IMR-90 (cell line): Measurements from ENCODE around the gene STRA6. TPM values are rescaled to one million over a fixed set of nuclear protein-coding genes. Genes with fewer than 3 reads are reported as not detected.

Experiments used
- ATAC-seq: fragments of 200-7000 bp; cut with Tn5 transposase; 2 replicates; pipeline ENCODE4 v1.9.1; 2020; ENCODE audit warnings: low read depth, mild to moderate bottlenecking, moderate library complexity
- BruUV-seq: library from RNA; stranded (reverse); fragments of 400-500 nt; replicated peaks from 2 replicates; lab custom pipeline; 2021; lab: Mats Ljungman, UMichigan
- CTCF ChIA-PET: fragments of 300-600 bp; formaldehyde crosslinking; extraction: SDS; loops from one replicate; lab custom pipeline; 2021; ENCODE audit warnings: antibody characterized with exemption; lab: Yijun Ruan, JAX
- POLR2A ChIA-PET: fragments of 300-600 bp; sonication (Branson Sonifier 250); formaldehyde crosslinking; loops from one replicate; lab custom pipeline; 2022; ENCODE audit warnings: antibody characterized with exemption; ENCODE audit not compliant: unreplicated experiment; lab: Charles Lee
- DNase-seq: peaks from one replicate; pipeline ENCODE4 v3.0.0; 2013
- H2AFZ ChIP-seq: replicated peaks from 2 replicates; pipeline ENCODE3; 2013; ENCODE audit warnings: low read length, mild to moderate bottlenecking; ENCODE audit not compliant: poor library complexity
- H2AK5ac ChIP-seq: 2 replicates; pipeline ENCODE4 v1.6.1; 2013; ENCODE audit warnings: low read depth, low read length, inconsistent platforms
- H2AK9ac ChIP-seq: replicated peaks from 2 replicates; pipeline ENCODE3; 2013; ENCODE audit warnings: mild to moderate bottlenecking, low read depth, low read length, moderate library complexity; ENCODE audit not compliant: poor library complexity
- H2BK120ac ChIP-seq: 2 replicates; pipeline ENCODE4 v1.6.1; 2013; ENCODE audit warnings: low read depth, low read length, inconsistent platforms
- H2BK15ac ChIP-seq: 3 replicates; pipeline ENCODE4 v1.6.1; 2013; ENCODE audit warnings: low read depth, low read length, inconsistent platforms
- H2BK20ac ChIP-seq: 2 replicates; pipeline ENCODE4 v1.6.1; 2013; ENCODE audit warnings: low read depth, mild to moderate bottlenecking, inconsistent platforms, low read length, moderate library complexity
- H2BK5ac ChIP-seq: 2 replicates; pipeline ENCODE4 v1.6.1; 2013; ENCODE audit warnings: mild to moderate bottlenecking, low read depth, low read length, inconsistent platforms; ENCODE audit not compliant: poor library complexity, severe bottlenecking
- H3K14ac ChIP-seq: replicated peaks from 2 replicates; pipeline ENCODE4 v1.6.1; 2013; ENCODE audit warnings: low read depth, low read length, inconsistent platforms
- H3K18ac ChIP-seq: 2 replicates; pipeline ENCODE4 v1.6.1; 2013; ENCODE audit warnings: low read depth, low read length, control low read depth
- H3K23ac ChIP-seq: 2 replicates; pipeline ENCODE4 v1.6.1; 2013; ENCODE audit warnings: low read depth, low read length, inconsistent platforms
- H3K27ac ChIP-seq: 2 replicates; pipeline ENCODE4 v1.5.1; 2013; ENCODE audit warnings: mild to moderate bottlenecking, control low read depth, low read length; ENCODE audit not compliant: insufficient read depth
- H3K27me3 ChIP-seq: 2 replicates; pipeline ENCODE4 v1.6.1; 2013; ENCODE audit warnings: low read length; ENCODE audit not compliant: control insufficient read depth, insufficient read depth
- H3K36me3 ChIP-seq: 2 replicates; pipeline ENCODE4 v1.6.1; 2013; ENCODE audit warnings: low read length, mixed read lengths; ENCODE audit not compliant: control insufficient read depth, insufficient read depth
- H3K4ac ChIP-seq: 2 replicates; pipeline ENCODE4 v1.6.1; 2013; ENCODE audit warnings: low read depth, low read length, inconsistent platforms
- H3K4me1 ChIP-seq: 2 replicates; pipeline ENCODE4 v1.6.1; 2013; ENCODE audit warnings: low read length, mixed read lengths; ENCODE audit not compliant: control insufficient read depth, insufficient read depth
- H3K4me2 ChIP-seq: 2 replicates; pipeline ENCODE4 v1.6.1; 2013; ENCODE audit warnings: low read depth, mild to moderate bottlenecking, control low read depth, low read length, moderate library complexity
- H3K4me3 ChIP-seq: 2 replicates; pipeline ENCODE4 v1.5.1; 2013; ENCODE audit warnings: low read depth, mild to moderate bottlenecking, control low read depth, low read length, moderate library complexity; ENCODE audit not compliant: insufficient read depth
- H3K56ac ChIP-seq: 2 replicates; pipeline ENCODE4 v1.6.1; 2013; ENCODE audit warnings: low read length, inconsistent platforms; ENCODE audit not compliant: insufficient read depth; ENCODE audit errors: extremely low read depth
- H3K79me1 ChIP-seq, 2 experiments: 2 replicates each; pipeline ENCODE4 v1.6.1; 2013; ENCODE audit warnings: low read length in 2 of 2, inconsistent platforms in 1 of 2, low read depth in 1 of 2
- H3K9ac ChIP-seq: 2 replicates; pipeline ENCODE4 v1.6.1; 2013; ENCODE audit warnings: low read depth, low read length, control low read depth
- H3K9me1 ChIP-seq: 2 replicates; pipeline ENCODE4 v1.6.1; 2013; ENCODE audit warnings: low read length, inconsistent platforms; ENCODE audit not compliant: insufficient read depth
- H3K9me3 ChIP-seq: 2 replicates; pipeline ENCODE4 v1.6.1; 2013; ENCODE audit warnings: low read length; ENCODE audit not compliant: control insufficient read depth, insufficient read depth
- H4K20me1 ChIP-seq: 2 replicates; pipeline ENCODE4 v1.6.1; 2013; ENCODE audit warnings: low read length, inconsistent platforms; ENCODE audit not compliant: insufficient read depth
- H4K5ac ChIP-seq: 2 replicates; pipeline ENCODE4 v1.6.1; 2013; ENCODE audit warnings: mild to moderate bottlenecking, low read depth, low read length, control low read depth
- H4K8ac ChIP-seq, 2 experiments: 2 replicates each; pipeline ENCODE4 v1.6.1; 2013; ENCODE audit warnings: low read depth in 2 of 2, low read length in 2 of 2, control low read depth in 1 of 2, inconsistent platforms in 1 of 2
- H4K91ac ChIP-seq: 2 replicates; pipeline ENCODE4 v1.6.1; 2013; ENCODE audit warnings: low read depth, low read length, inconsistent platforms; ENCODE audit not compliant: insufficient read depth
- BHLHE40 ChIP-seq: fragments of 150-350 bp; IDR thresholded peaks from 2 replicates; pipeline ENCODE4 v1.6.1; 2016; ENCODE audit warnings: mild to moderate bottlenecking, low read depth, low read length
- CHD1 ChIP-seq: IDR thresholded peaks from 2 replicates; pipeline ENCODE4 v1.6.1; 2012; ENCODE audit warnings: low read depth, low read length, improper control_type of control experiment
- MAFK ChIP-seq: IDR thresholded peaks from 2 replicates; pipeline ENCODE4 v1.6.1; 2012; ENCODE audit warnings: low read depth, low read length, improper control_type of control experiment
- MXI1 ChIP-seq: IDR thresholded peaks from 2 replicates; pipeline ENCODE4 v1.6.1; 2012; ENCODE audit warnings: low read depth, mild to moderate bottlenecking, low read length, moderate library complexity, borderline replicate concordance
- RAD21 ChIP-seq: IDR thresholded peaks from 2 replicates; pipeline ENCODE4 v1.6.1; 2012; ENCODE audit warnings: low read length, improper control_type of control experiment
- RFX5 ChIP-seq: IDR thresholded peaks from 2 replicates; pipeline ENCODE4 v1.8.0; 2012; ENCODE audit warnings: low read depth, mild to moderate bottlenecking, low read length, moderate library complexity
- SMC3 ChIP-seq: fragments of 150-350 bp; IDR thresholded peaks from 2 replicates; pipeline ENCODE4 v1.6.1; 2016; ENCODE audit warnings: low read depth, mild to moderate bottlenecking, antibody characterized with exemption, low read length, moderate library complexity
- WGBS, 2 experiments: methylation state at CpG; one replicate each; pipeline versions ENCODE4 v1.1.5 to v1.1.7; 2013; ENCODE audit warnings: missing lambda C conversion rate in 2 of 2; ENCODE audit not compliant: insufficient read length in 1 of 2; ENCODE audit errors: extremely low coverage in 2 of 2; 5-methylcytosine and 5-hydroxymethylcytosine counted together
- dilution Hi-C: fragments of 300-500 bp; cut with HindIII; formaldehyde crosslinking; loops from one replicate; pipeline ENCODE4 v1.14.3; 2018; ENCODE audit warnings: low sequenced_read_pairs; ENCODE audit not compliant: unreplicated experiment
- in situ Hi-C: fragments of 300-500 bp; cut with MboI; formaldehyde crosslinking; loops from 3 replicates; pipeline ENCODE4 v1.14.3; 2019; ENCODE audit warnings: low sequenced_read_pairs, inconsistent platforms, mixed read lengths
- intact Hi-C: fragments of 100-400 bp; cut with micrococcal nuclease; formaldehyde crosslinking; loops from 2 replicates; pipeline ENCODE4 v1.10.0; 2022
- polyA plus RNA-seq, 3 experiments: library from polyadenylated mRNA; depleted of rRNA; stranded (reverse); fragments of >200 nt; gene quantifications; 2 replicates each; pipeline ENCODE4 v1.2.3, GENCODE V29; 2012; ENCODE audit warnings: low replicate concordance in 1 of 3
- total RNA-seq: library from RNA; depleted of rRNA; stranded (reverse); fragments of >200 nt; gene quantifications from 2 replicates; pipeline ENCODE4 v1.2.3, GENCODE V29; 2012
- TF ChIP-seq, protein P1 (sequence below): conservative IDR thresholded peaks from 2 replicates; pipeline ENCODE4 v1.5.1; 2012; ENCODE audit warnings: mild to moderate bottlenecking, low read depth, low read length, improper control_type of control experiment
- TF ChIP-seq, protein P2 (sequence below): fragments of 150-350 bp; IDR thresholded peaks from 2 replicates; pipeline ENCODE4 v1.6.1; 2016; ENCODE audit warnings: low read depth, mild to moderate bottlenecking, low read length, moderate library complexity, borderline replicate concordance

The STRA6 gene
- total and polyA plus RNA-seq, 2 of the 4 experiments (the other 2 are of a cell fraction), result 0.17 TPM; not detected in 1

DNA sequence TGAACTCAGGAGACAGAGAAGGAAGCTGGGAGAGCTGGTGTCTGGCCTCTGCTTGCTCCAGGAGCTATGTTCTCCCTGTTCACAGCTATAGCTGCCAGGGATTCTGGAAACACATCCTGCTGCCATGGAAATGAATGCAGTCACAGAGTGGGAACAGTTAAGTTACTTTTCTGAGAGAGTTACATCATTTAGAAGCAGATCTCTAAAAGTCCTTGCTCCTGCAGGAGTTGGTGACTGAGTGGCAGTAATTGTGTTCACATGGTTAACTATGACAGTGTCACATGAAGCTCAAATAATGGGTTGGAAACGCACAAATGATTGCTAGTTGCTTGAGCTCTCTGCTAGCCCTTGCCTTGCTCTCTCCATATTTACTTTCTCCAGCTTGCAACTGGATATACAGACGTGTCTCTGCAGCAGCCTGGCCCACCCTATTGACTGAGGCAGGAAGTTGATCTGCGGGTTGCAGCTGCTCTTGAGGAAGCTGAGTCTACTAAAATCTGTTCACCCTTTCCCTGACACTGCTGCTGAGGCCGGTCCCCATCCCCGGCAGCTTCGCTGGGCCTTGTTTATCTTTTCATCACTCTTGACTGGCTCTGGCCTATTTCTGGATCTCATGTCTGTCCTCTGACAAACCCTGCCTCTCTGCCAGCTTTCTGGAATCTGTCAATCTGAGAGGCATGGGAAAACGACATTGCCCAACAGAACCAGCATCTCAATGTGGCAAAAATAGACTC, 45.7 kb downstream of the STRA6 start:
- TF ChIP-seq SMC3 (no peak), CHD1 (no peak), RAD21 (no peak), RFX5 (no peak), MXI1 (no peak), MAFK (no peak), BHLHE40 (no peak)
- TF ChIP-seq, protein P1, sequence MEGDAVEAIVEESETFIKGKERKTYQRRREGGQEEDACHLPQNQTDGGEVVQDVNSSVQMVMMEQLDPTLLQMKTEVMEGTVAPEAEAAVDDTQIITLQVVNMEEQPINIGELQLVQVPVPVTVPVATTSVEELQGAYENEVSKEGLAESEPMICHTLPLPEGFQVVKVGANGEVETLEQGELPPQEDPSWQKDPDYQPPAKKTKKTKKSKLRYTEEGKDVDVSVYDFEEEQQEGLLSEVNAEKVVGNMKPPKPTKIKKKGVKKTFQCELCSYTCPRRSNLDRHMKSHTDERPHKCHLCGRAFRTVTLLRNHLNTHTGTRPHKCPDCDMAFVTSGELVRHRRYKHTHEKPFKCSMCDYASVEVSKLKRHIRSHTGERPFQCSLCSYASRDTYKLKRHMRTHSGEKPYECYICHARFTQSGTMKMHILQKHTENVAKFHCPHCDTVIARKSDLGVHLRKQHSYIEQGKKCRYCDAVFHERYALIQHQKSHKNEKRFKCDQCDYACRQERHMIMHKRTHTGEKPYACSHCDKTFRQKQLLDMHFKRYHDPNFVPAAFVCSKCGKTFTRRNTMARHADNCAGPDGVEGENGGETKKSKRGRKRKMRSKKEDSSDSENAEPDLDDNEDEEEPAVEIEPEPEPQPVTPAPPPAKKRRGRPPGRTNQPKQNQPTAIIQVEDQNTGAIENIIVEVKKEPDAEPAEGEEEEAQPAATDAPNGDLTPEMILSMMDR, result no peak
- TF ChIP-seq, protein P2, sequence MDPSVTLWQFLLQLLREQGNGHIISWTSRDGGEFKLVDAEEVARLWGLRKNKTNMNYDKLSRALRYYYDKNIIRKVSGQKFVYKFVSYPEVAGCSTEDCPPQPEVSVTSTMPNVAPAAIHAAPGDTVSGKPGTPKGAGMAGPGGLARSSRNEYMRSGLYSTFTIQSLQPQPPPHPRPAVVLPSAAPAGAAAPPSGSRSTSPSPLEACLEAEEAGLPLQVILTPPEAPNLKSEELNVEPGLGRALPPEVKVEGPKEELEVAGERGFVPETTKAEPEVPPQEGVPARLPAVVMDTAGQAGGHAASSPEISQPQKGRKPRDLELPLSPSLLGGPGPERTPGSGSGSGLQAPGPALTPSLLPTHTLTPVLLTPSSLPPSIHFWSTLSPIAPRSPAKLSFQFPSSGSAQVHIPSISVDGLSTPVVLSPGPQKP, result no peak
- Histone ChIP-seq H2BK120ac (no peak overlapping the region), H3K14ac (no peak overlapping the region), H4K91ac (no peak overlapping the region), H3K4ac (no peak overlapping the region), H2BK15ac (no peak overlapping the region), H2AK9ac (no peak overlapping the region), H4K20me1 (no peaks in the 10 kb centered on the region), H3K56ac (no peak overlapping the region), H3K18ac (no peak overlapping the region), H2BK5ac (no peak overlapping the region), H3K36me3 (no peaks in the 10 kb centered on the region), H2BK20ac (no peak overlapping the region), H4K8ac (no peak overlapping the region), H3K4me1 (peaks cover 2% of the 10 kb centered on the region; the same call in 1 of the 2 replicates), H3K27ac (no peak overlapping the region), H3K9ac (no peak overlapping the region), H3K27me3 (peaks cover 53% of the 10 kb centered on the region), H2AFZ (no peak overlapping the region), H3K4me2 (no peak overlapping the region), H3K9me3 (no peaks in the 10 kb centered on the region), H3K23ac (no peak overlapping the region), H2AK5ac (no peak overlapping the region), H4K5ac (no peak overlapping the region), H3K79me1 (no peaks in the 10 kb centered on the region), H3K9me1 (no peaks in the 10 kb centered on the region), H3K4me3 (no peak overlapping the region)
- peak; percentile 21; the same call in 1 of the 2 replicates for ATAC-seq
- ChIA-PET CTCF (no interaction called here), POLR2A (no interaction called here)
- DNase-seq, result no peak
- 0% methylated on average over 4 of the region's 7 CpGs; no CpG with 5 or more reads in 1 of the 2 experiments for WGBS, 2 experiments
- intact Hi-C loops (no loop called here), in situ Hi-C loops (no loop called here), dilution Hi-C loops (no loop called here)
- BruUV-seq, result no TSS peak
